ENCODE results near the gene IFNA21. TPM values are rescaled to one million over a fixed set of nuclear protein-coding genes. Genes with fewer than 3 reads are reported as not detected.

The IFNA21 gene
- total and polyA plus RNA-seq, 2 donors (not counting 1 experiment from before 2014, with no cell fraction given) = not detected

DNA sequence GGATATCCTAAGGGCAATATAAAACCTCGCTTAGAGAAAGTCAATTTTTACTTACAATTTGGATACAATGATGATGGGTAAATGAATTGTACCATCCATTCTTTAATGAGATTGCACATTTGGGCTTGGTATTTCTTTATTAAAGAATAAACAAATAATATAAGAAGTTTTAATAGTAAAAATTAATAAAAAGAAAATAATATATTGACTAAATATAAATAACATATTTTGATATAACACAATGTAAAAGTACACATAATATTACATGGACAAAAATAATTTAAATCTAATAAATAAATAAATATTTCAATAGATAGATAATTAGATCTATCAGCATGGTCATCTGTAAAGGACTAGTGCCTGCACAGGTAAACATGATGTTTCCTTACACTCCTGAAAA is 944 bp downstream of the IFNA21 start:
- ChIA-PET CTCF (no interaction called here), POLR2A (no interaction called here)
- Mint-ChIP-seq H3K4me1 (peaks cover 4% of the 10 kb centered on the region), H3K27me3 (peaks cover 13% of the 10 kb centered on the region), H3K9me3 (ENCODE audit: insufficient read depth) (no peaks in the 10 kb centered on the region), H3K27ac (no peak overlapping the region), H3K4me3 (no peak overlapping the region)
- DNase-seq (no peak), ATAC-seq (ENCODE audit: low read depth) (no peak)
- TF ChIP-seq CTCF (IDR thresholded peaks at IDR 0.05) = no peak
- TF ChIP-seq EZH2 (IDR thresholded peaks at IDR 0.05; ENCODE audit: borderline replicate concordance, insufficient read depth, low read depth, low read length, poor library complexity, severe bottlenecking) = no peak
- Histone ChIP-seq H3K4me3 (ENCODE audit: control extremely low read depth in 1 of 5, extremely low read depth in 1 of 5, insufficient read depth in 1 of 5, low read depth in 2 of 5, low read length in 4 of 5) (no peak overlapping the region), H3K27ac (ENCODE audit: low read length in 2 of 2) (no peak overlapping the region), H3K9me3 (ENCODE audit: control extremely low read depth in 1 of 3, control insufficient read depth in 2 of 3, insufficient read depth in 1 of 3, low read length in 2 of 3) (no peaks in the 10 kb centered on the region), H3K36me3 (replicated peaks in 1 of 2; ENCODE audit: control extremely low read depth in 1 of 2, control insufficient read depth in 1 of 2, extremely low read depth in 1 of 2, insufficient read depth in 2 of 2, low read length in 1 of 2) (no peaks in the 10 kb centered on the region), H3K4me2 (replicated peaks; ENCODE audit: low read depth, low read length, poor library complexity, severe bottlenecking) (no peak overlapping the region), H4K20me1 (ENCODE audit: control insufficient read depth, insufficient read depth, low read length, poor library complexity, severe bottlenecking) (no peaks in the 10 kb centered on the region), H2AFZ (ENCODE audit: insufficient read depth, low read depth, low read length, poor library complexity, severe bottlenecking) (no peak overlapping the region), H3K9ac (ENCODE audit: low read length) (no peak overlapping the region), H3K4me1 (ENCODE audit: control insufficient read depth in 2 of 2, insufficient read depth in 2 of 2, low read length in 2 of 2) (no peaks in the 10 kb centered on the region), H3K79me2 (ENCODE audit: control insufficient read depth, insufficient read depth, low read length) (no peaks in the 10 kb centered on the region), H3K27me3 (replicated peaks in 1 of 4; ENCODE audit: control extremely low read depth in 1 of 4, control insufficient read depth in 3 of 4, insufficient read depth in 4 of 4, low read length in 3 of 4) (no peaks in the 10 kb centered on the region)
- WGBS (ENCODE audit: insufficient coverage) = no CpG with 5 or more reads among the region's 1 CpG
- intact Hi-C loops (cut with micrococcal nuclease) = no loop called here

GRCh38 chr9:21160178-21160577 is 6.3 kb downstream of the IFNA21 start:
- Mint-ChIP-seq H3K9me3 (ENCODE audit: insufficient read depth) (no peaks in the 10 kb centered on the region), H3K27me3 (peaks cover 4% of the 10 kb centered on the region), H3K27ac (no peak overlapping the region), H3K4me1 (peaks cover 10% of the 10 kb centered on the region), H3K4me3 (no peak overlapping the region)
- intact Hi-C loops (cut with micrococcal nuclease) = no loop called here
- Histone ChIP-seq H3K27ac (ENCODE audit: low read length in 2 of 2) (no peak overlapping the region), H3K9me3 (ENCODE audit: control extremely low read depth in 1 of 3, control insufficient read depth in 2 of 3, insufficient read depth in 1 of 3, low read length in 2 of 3) (peaks cover 0 to 4% (median 0%) of the 10 kb centered on the region in 3 donors), H4K20me1 (ENCODE audit: control insufficient read depth, insufficient read depth, low read length, poor library complexity, severe bottlenecking) (no peaks in the 10 kb centered on the region), H3K4me3 (ENCODE audit: control extremely low read depth in 1 of 5, extremely low read depth in 1 of 5, insufficient read depth in 1 of 5, low read depth in 2 of 5, low read length in 4 of 5) (no peak overlapping the region), H2AFZ (ENCODE audit: insufficient read depth, low read depth, low read length, poor library complexity, severe bottlenecking) (no peak overlapping the region), H3K27me3 (replicated peaks in 1 of 4; ENCODE audit: control extremely low read depth in 1 of 4, control insufficient read depth in 3 of 4, insufficient read depth in 4 of 4, low read length in 3 of 4) (no peaks in the 10 kb centered on the region), H3K36me3 (replicated peaks in 1 of 2; ENCODE audit: control extremely low read depth in 1 of 2, control insufficient read depth in 1 of 2, extremely low read depth in 1 of 2, insufficient read depth in 2 of 2, low read length in 1 of 2) (no peaks in the 10 kb centered on the region), H3K9ac (ENCODE audit: low read length) (no peak overlapping the region), H3K4me2 (replicated peaks; ENCODE audit: low read depth, low read length, poor library complexity, severe bottlenecking) (no peak overlapping the region), H3K4me1 (ENCODE audit: control insufficient read depth in 2 of 2, insufficient read depth in 2 of 2, low read length in 2 of 2) (peaks cover 0 to 4% of the 10 kb centered on the region in 2 donors), H3K79me2 (ENCODE audit: control insufficient read depth, insufficient read depth, low read length) (no peaks in the 10 kb centered on the region)
- DNase-seq (no peak), ATAC-seq (ENCODE audit: low read depth) (no peak)
- CTCF ChIA-PET = interaction anchor here (0.6 kb wide), 1 partner anchor 66 kb away, joined by 4 read pairs; no protein-coding TSS in a partner anchor
- 0% methylated on average over 1 of the region's 1 CpG for WGBS (ENCODE audit: insufficient coverage)
- no peak for TF ChIP-seq CTCF (IDR thresholded peaks at IDR 0.05)
- no peak for TF ChIP-seq EZH2 (IDR thresholded peaks at IDR 0.05; ENCODE audit: borderline replicate concordance, insufficient read depth, low read depth, low read length, poor library complexity, severe bottlenecking)
- POLR2A ChIA-PET = no interaction called here
